ENCODE results near the gene GALNT17.

DNA sequence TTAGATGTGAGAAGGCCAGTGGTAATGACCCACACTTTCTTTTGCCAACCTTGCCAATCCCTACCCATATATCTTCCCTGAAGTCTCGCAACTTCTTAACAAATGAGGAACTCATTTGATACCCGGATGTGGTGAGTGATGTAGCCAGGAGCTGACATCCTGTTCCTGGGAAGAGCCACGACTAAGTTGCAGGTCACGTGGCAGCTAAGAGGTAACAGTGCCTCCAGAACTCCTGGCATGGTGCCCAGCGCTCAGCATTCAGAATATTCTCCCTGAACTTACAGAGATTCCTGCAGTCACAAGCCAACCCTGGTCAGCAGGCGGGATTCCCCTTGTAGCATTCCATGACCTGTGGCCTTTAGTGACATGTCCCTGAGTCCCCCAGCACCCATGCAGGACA is 282.5 kb downstream of the GALNT17 start:
- TF ChIP-seq, protein P1, sequence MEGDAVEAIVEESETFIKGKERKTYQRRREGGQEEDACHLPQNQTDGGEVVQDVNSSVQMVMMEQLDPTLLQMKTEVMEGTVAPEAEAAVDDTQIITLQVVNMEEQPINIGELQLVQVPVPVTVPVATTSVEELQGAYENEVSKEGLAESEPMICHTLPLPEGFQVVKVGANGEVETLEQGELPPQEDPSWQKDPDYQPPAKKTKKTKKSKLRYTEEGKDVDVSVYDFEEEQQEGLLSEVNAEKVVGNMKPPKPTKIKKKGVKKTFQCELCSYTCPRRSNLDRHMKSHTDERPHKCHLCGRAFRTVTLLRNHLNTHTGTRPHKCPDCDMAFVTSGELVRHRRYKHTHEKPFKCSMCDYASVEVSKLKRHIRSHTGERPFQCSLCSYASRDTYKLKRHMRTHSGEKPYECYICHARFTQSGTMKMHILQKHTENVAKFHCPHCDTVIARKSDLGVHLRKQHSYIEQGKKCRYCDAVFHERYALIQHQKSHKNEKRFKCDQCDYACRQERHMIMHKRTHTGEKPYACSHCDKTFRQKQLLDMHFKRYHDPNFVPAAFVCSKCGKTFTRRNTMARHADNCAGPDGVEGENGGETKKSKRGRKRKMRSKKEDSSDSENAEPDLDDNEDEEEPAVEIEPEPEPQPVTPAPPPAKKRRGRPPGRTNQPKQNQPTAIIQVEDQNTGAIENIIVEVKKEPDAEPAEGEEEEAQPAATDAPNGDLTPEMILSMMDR (IDR thresholded peaks at IDR 0.05; ENCODE audit: low read depth, low read length), result no peak
- no peak for TF ChIP-seq EZH2phosphoT487 (IDR thresholded peaks at IDR 0.05; ENCODE audit: low read depth)
